Measurements from ENCODE around the gene MAP4K1.
A peak's percentile ranks its signal among the peaks of the same experiment; 100 is the strongest.

The MAP4K1 gene

DNA sequence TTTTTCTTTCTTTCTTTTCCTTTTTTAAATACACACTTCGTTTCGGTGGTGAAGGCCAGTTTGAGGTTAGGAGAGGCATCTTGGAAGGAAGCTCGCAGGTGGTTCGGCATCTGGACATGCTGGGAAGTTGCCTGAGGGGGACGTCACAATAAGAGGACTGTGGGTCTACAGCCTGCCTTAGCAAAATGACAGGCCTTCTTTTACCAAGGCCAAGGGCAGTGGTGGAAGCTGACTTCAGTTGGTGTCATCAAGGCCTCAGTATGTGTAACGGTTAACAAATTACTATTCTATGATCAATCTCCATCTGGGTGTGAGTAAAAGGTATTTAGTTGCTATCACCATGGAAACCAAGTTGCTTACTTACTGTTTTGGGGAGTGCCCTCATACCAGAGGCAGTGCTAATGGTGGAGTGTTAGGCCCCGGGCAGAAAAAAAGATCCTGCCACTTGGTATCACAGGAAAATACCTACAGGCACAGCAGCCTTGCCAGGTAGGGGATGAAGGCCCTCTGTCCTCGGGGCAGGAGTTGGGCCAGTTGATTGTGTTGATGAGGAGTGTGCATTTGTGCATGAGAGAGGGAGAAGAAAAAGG, 40.0 kb upstream of the MAP4K1 start:
- peak; percentile 38 for ATAC-seq
- TF ChIP-seq ISL1 (CRISPR knock-in tag; IDR thresholded peaks at IDR 0.05): 0 out of 2 replicates have a peak, but pooled peaks have one; percentile 9
- TF ChIP-seq TCF4 (CRISPR knock-in tag; IDR thresholded peaks at IDR 0.05; ENCODE audit: borderline replicate concordance): no peak

DNA sequence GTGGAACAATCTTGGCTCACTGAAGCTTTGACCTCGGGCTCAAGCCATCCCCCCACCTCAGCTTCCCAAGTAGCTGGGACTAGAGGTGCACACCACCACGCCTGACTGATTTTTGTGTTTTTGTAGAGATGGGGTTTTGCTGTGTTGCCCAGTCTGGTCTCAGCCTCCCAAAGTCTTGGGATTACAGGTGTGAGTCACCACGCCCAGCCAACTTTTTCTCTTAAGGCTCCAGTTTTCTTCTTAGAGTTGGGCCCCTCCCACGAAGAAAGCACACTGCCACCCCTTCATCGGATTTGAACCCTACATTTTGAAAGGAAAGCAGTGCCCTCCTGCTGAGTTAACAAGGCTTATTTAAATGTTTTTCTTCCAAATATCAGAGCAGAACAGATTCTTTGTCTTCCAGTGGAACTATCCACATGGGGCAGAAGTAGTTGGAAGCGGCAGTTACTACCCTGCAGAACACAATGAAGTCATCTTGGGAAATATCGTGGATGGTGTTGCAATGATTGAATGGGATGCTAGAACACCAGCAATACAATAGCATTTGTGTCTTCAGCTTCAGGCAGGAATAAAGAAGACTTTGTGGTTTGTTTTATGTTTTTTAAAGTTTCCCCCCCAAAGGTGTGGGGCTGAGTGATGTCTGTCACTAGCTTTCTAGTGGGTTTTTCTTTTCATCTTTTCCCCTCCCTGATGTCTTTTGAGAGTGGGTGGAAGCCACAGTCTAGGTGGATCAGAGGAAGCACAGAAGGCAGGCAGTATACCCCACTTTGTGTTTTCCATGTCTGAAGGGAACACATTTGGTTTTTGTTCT, 38.6 kb upstream of the MAP4K1 start:
- no peak for ATAC-seq
- no peak for TF ChIP-seq OSR1 (CRISPR knock-in tag; IDR thresholded peaks at IDR 0.05)
- no peak for TF ChIP-seq BACH2 (CRISPR knock-in tag; IDR thresholded peaks at IDR 0.05; ENCODE audit: borderline replicate concordance)

DNA sequence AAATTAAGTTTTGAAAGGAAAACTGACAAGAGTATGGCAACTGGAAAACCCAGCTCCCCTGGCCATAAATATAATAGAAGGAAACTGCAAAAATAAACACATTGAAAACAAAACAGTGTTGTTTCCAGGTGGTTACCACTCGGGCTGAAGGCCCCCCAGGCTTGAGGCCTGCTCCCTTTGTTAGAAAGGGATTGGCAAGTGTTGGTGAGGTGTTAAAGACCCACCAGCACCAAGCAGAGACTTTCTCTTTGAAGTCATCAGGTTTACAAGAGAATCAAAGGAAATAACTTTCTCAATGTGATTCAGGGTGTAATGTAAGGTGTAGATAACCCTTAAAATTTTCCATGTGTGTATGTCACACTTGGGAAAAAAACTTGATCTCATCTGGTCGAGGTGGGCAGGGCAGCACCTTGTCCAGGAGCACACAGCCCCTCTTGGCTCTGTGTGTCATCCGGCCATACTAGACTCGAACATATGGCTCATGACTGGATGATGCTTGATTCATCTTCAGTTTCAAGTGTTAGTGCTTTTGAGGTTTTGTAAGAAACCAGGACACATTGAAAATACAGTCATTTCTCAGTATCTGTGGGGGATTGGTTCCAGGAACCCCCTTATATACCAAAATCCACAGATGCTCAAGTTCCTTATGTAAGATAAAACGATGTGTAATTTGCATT, 37.5 kb upstream of the MAP4K1 start:
- ATAC-seq: no peak
- TF ChIP-seq ZNF70 (CRISPR knock-in tag; IDR thresholded peaks at IDR 0.05) (no peak), ZFP3 (CRISPR knock-in tag; IDR thresholded peaks at IDR 0.05) (no peak), ZNF8 (CRISPR knock-in tag; IDR thresholded peaks at IDR 0.05) (no peak), CSDC2 (CRISPR knock-in tag; IDR thresholded peaks at IDR 0.05) (no peak), GLIS3 (CRISPR knock-in tag; IDR thresholded peaks at IDR 0.05) (no peak), TOX (CRISPR knock-in tag; IDR thresholded peaks at IDR 0.05; ENCODE audit: borderline replicate concordance) (no peak)

DNA sequence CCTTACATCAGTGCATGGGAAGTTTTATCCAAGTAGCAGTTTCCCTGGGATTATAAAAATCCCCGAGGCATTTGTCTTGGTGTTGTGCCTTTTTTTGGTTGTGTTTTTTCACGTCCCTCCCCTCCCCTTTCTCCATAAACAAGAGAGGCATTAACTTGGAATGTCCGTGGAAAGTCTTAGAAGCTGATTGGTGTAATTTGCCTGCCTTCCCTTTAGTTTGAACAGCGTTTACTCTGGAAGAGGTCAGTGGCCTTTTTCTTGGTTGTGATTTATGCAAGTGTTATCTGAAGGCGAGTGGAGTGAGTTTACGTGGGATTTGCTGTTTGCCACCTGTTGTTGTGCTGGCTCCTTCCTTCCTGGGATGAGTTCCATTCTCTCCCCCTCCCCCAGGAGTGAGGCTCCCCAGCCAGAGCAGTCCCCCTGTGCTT, 36.9 kb upstream of the MAP4K1 start:
- TF ChIP-seq ARNTL (CRISPR knock-in tag; IDR thresholded peaks at IDR 0.05; ENCODE audit: borderline replicate concordance, low read depth): no peak
- TF ChIP-seq OSR1 (CRISPR knock-in tag; IDR thresholded peaks at IDR 0.05): no peak
- TF ChIP-seq ZNF565 (CRISPR knock-in tag; conservative IDR thresholded peaks at IDR 0.05; ENCODE audit: low read depth): no peak
- no peak for TF ChIP-seq ZNF8 (CRISPR knock-in tag; IDR thresholded peaks at IDR 0.05)
- TF ChIP-seq ZFP3 (CRISPR knock-in tag; IDR thresholded peaks at IDR 0.05): no peak
- no peak for TF ChIP-seq ZFP30 (CRISPR knock-in tag; IDR thresholded peaks at IDR 0.05)
- TF ChIP-seq, protein P1, sequence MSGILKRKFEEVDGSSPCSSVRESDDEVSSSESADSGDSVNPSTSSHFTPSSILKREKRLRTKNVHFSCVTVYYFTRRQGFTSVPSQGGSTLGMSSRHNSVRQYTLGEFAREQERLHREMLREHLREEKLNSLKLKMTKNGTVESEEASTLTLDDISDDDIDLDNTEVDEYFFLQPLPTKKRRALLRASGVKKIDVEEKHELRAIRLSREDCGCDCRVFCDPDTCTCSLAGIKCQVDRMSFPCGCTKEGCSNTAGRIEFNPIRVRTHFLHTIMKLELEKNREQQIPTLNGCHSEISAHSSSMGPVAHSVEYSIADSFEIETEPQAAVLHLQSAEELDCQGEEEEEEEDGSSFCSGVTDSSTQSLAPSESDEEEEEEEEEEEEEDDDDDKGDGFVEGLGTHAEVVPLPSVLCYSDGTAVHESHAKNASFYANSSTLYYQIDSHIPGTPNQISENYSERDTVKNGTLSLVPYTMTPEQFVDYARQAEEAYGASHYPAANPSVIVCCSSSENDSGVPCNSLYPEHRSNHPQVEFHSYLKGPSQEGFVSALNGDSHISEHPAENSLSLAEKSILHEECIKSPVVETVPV (CRISPR knock-in tag; IDR thresholded peaks at IDR 0.05): no peak
- TF ChIP-seq, protein P2, sequence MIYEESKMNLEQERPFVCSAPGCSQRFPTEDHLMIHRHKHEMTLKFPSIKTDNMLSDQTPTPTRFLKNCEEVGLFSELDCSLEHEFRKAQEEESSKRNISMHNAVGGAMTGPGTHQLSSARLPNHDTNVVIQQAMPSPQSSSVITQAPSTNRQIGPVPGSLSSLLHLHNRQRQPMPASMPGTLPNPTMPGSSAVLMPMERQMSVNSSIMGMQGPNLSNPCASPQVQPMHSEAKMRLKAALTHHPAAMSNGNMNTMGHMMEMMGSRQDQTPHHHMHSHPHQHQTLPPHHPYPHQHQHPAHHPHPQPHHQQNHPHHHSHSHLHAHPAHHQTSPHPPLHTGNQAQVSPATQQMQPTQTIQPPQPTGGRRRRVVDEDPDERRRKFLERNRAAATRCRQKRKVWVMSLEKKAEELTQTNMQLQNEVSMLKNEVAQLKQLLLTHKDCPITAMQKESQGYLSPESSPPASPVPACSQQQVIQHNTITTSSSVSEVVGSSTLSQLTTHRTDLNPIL (CRISPR knock-in tag; IDR thresholded peaks at IDR 0.05; ENCODE audit: low read depth): no peak
- TF ChIP-seq BACH2 (CRISPR knock-in tag; IDR thresholded peaks at IDR 0.05; ENCODE audit: borderline replicate concordance): no peak
- TF ChIP-seq TOX (CRISPR knock-in tag; IDR thresholded peaks at IDR 0.05; ENCODE audit: borderline replicate concordance): no peak
- no peak for TF ChIP-seq TCF4 (CRISPR knock-in tag; IDR thresholded peaks at IDR 0.05; ENCODE audit: borderline replicate concordance)
- no peak for TF ChIP-seq ESRRG (CRISPR knock-in tag; IDR thresholded peaks at IDR 0.05)
- ATAC-seq: no peak

DNA sequence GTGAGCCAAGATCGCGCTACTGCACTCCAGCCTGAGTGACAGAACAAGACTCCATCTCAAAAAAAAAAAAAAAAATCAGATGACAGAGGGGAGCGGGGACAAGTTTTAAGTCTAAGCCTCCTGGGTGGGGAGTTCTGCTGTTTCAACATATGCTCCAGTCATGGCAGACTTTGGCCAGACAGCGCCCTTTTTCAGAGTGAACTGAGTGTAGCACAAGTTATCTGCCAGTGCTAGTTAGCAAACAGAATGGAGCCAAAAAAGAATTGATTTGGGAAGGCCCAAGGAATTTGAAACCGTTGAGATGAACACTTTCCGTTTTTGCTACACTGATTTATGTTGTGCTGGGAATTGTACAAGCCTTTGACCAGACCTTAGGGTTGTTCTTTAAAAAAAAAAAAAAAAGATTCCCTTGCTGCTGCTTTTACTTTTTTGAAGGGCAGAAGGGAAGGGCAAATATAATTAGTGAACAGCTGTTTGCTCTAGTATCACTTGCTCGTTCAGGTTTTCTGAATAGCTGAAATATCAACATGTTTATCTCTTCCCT, 35.3 kb upstream of the MAP4K1 start:
- ATAC-seq: peak; percentile 7; the same call in 1 of the 3 replicates
- no peak for TF ChIP-seq SNAI2 (CRISPR knock-in tag; IDR thresholded peaks at IDR 0.05)
- TF ChIP-seq ZNF8 (CRISPR knock-in tag; IDR thresholded peaks at IDR 0.05): no peak
- TF ChIP-seq ISL1 (CRISPR knock-in tag; IDR thresholded peaks at IDR 0.05): no peak
- no peak for TF ChIP-seq GLIS3 (CRISPR knock-in tag; IDR thresholded peaks at IDR 0.05)
- TF ChIP-seq, protein P3, sequence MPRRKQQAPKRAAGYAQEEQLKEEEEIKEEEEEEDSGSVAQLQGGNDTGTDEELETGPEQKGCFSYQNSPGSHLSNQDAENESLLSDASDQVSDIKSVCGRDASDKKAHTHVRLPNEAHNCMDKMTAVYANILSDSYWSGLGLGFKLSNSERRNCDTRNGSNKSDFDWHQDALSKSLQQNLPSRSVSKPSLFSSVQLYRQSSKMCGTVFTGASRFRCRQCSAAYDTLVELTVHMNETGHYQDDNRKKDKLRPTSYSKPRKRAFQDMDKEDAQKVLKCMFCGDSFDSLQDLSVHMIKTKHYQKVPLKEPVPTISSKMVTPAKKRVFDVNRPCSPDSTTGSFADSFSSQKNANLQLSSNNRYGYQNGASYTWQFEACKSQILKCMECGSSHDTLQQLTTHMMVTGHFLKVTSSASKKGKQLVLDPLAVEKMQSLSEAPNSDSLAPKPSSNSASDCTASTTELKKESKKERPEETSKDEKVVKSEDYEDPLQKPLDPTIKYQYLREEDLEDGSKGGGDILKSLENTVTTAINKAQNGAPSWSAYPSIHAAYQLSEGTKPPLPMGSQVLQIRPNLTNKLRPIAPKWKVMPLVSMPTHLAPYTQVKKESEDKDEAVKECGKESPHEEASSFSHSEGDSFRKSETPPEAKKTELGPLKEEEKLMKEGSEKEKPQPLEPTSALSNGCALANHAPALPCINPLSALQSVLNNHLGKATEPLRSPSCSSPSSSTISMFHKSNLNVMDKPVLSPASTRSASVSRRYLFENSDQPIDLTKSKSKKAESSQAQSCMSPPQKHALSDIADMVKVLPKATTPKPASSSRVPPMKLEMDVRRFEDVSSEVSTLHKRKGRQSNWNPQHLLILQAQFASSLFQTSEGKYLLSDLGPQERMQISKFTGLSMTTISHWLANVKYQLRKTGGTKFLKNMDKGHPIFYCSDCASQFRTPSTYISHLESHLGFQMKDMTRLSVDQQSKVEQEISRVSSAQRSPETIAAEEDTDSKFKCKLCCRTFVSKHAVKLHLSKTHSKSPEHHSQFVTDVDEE (CRISPR knock-in tag; IDR thresholded peaks at IDR 0.05): no peak
- TF ChIP-seq TOX (CRISPR knock-in tag; IDR thresholded peaks at IDR 0.05; ENCODE audit: borderline replicate concordance): no peak
- TF ChIP-seq, protein P4, sequence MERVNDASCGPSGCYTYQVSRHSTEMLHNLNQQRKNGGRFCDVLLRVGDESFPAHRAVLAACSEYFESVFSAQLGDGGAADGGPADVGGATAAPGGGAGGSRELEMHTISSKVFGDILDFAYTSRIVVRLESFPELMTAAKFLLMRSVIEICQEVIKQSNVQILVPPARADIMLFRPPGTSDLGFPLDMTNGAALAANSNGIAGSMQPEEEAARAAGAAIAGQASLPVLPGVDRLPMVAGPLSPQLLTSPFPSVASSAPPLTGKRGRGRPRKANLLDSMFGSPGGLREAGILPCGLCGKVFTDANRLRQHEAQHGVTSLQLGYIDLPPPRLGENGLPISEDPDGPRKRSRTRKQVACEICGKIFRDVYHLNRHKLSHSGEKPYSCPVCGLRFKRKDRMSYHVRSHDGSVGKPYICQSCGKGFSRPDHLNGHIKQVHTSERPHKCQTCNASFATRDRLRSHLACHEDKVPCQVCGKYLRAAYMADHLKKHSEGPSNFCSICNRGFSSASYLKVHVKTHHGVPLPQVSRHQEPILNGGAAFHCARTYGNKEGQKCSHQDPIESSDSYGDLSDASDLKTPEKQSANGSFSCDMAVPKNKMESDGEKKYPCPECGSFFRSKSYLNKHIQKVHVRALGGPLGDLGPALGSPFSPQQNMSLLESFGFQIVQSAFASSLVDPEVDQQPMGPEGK (CRISPR knock-in tag; IDR thresholded peaks at IDR 0.05; ENCODE audit: borderline replicate concordance): no peak
- TF ChIP-seq, protein P5, sequence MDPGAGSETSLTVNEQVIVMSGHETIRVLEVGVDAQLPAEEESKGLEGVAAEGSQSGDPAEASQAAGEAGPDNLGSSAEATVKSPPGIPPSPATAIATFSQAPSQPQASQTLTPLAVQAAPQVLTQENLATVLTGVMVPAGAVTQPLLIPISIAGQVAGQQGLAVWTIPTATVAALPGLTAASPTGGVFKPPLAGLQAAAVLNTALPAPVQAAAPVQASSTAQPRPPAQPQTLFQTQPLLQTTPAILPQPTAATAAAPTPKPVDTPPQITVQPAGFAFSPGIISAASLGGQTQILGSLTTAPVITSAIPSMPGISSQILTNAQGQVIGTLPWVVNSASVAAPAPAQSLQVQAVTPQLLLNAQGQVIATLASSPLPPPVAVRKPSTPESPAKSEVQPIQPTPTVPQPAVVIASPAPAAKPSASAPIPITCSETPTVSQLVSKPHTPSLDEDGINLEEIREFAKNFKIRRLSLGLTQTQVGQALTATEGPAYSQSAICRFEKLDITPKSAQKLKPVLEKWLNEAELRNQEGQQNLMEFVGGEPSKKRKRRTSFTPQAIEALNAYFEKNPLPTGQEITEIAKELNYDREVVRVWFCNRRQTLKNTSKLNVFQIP (CRISPR knock-in tag; IDR thresholded peaks at IDR 0.05; ENCODE audit: borderline replicate concordance, low read depth): no peak
- TF ChIP-seq ESRRG (CRISPR knock-in tag; IDR thresholded peaks at IDR 0.05): no peak
- no peak for TF ChIP-seq ZFP30 (CRISPR knock-in tag; IDR thresholded peaks at IDR 0.05)
- no peak for TF ChIP-seq BACH2 (CRISPR knock-in tag; IDR thresholded peaks at IDR 0.05; ENCODE audit: borderline replicate concordance)
- TF ChIP-seq, protein P1 (CRISPR knock-in tag; IDR thresholded peaks at IDR 0.05): no peak
